ENCODE measurements around the gene IGF1R. TPM values are rescaled to one million over a fixed set of nuclear protein-coding genes. Genes with fewer than 3 reads are reported as not detected.
A peak's percentile ranks its signal among the peaks of the same experiment; 100 is the strongest.

Gene IGF1R
- total and polyA plus RNA-seq, 2 of the 13 experiments (the other 11 are each of a cell fraction or from before 2014, with no cell fraction given): 15.9 to 18.4 TPM

DNA sequence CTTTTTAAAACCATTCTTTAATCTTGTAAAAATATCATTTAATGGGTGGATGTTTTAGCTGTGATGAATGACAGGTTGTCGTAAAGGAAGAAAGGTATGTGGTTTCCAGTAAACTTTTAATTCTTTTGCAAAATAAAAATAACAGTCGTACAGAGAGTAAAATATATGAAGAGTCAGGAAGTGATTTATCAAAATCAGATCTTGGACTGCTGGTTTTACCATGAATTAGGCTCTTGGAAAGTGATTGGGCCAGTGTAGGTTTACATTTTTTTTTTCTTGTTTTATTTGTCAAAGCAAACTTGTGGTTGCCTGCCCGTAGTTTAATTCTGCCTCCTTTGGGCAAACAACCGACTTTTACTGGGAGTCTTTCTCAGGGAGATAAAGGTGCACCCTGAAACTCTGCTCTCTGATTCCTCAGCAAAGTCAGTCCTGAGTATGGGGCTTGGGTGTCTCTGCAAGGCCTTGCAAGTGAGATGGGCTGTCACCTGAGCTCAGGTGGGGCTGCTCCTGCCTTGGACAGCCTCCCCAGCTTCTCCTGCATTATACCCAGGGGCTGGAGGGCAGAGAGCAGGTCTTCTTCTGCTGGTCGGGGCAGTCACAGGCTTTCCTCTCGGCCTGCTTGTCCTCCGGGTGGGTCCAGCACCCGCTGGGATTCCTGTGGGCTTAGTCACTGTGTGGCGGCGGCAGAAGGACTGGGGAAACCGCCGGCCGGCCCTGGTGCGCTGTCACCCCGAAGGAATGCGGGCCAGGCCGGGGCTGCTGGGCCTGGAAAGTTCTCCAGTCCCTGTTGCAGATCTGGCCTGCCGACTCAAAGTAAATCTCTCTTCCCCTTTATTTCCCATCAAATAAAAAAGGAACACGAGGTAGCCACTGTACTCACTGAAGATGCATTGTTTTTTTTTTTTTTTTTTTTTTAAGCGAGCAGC, 79.0 kb downstream of the IGF1R start (continued):
- TF ChIP-seq, protein P1, sequence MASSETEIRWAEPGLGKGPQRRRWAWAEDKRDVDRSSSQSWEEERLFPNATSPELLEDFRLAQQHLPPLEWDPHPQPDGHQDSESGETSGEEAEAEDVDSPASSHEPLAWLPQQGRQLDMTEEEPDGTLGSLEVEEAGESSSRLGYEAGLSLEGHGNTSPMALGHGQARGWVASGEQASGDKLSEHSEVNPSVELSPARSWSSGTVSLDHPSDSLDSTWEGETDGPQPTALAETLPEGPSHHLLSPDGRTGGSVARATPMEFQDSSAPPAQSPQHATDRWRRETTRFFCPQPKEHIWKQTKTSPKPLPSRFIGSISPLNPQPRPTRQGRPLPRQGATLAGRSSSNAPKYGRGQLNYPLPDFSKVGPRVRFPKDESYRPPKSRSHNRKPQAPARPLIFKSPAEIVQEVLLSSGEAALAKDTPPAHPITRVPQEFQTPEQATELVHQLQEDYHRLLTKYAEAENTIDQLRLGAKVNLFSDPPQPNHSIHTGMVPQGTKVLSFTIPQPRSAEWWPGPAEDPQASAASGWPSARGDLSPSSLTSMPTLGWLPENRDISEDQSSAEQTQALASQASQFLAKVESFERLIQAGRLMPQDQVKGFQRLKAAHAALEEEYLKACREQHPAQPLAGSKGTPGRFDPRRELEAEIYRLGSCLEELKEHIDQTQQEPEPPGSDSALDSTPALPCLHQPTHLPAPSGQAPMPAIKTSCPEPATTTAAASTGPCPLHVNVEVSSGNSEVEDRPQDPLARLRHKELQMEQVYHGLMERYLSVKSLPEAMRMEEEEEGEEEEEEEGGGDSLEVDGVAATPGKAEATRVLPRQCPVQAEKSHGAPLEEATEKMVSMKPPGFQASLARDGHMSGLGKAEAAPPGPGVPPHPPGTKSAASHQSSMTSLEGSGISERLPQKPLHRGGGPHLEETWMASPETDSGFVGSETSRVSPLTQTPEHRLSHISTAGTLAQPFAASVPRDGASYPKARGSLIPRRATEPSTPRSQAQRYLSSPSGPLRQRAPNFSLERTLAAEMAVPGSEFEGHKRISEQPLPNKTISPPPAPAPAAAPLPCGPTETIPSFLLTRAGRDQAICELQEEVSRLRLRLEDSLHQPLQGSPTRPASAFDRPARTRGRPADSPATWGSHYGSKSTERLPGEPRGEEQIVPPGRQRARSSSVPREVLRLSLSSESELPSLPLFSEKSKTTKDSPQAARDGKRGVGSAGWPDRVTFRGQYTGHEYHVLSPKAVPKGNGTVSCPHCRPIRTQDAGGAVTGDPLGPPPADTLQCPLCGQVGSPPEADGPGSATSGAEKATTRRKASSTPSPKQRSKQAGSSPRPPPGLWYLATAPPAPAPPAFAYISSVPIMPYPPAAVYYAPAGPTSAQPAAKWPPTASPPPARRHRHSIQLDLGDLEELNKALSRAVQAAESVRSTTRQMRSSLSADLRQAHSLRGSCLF (CRISPR knock-in tag; IDR thresholded peaks at IDR 0.05; ENCODE audit: borderline replicate concordance): no peak
- TF ChIP-seq ZBTB20 (CRISPR knock-in tag; IDR thresholded peaks at IDR 0.05; ENCODE audit: borderline replicate concordance, low read depth) (0 out of 2 replicates have a peak, but pooled peaks have one; percentile 59), SRF (IDR thresholded peaks at IDR 0.05; ENCODE audit: low read depth, low read length) (no peak), ZNF484 (CRISPR knock-in tag; IDR thresholded peaks at IDR 0.05; ENCODE audit: borderline replicate concordance, low read depth) (no peak), ZNF263 (CRISPR knock-in tag; IDR thresholded peaks at IDR 0.05) (no peak), ELF4 (CRISPR knock-in tag; IDR thresholded peaks at IDR 0.05; ENCODE audit: borderline replicate concordance) (no peak), ZFP36L2 (CRISPR knock-in tag; IDR thresholded peaks at IDR 0.05) (no peak), CCDC6 (CRISPR knock-in tag; IDR thresholded peaks at IDR 0.05) (no peak), ZNF557 (CRISPR knock-in tag; IDR thresholded peaks at IDR 0.05) (no peak), ZNF713 (CRISPR knock-in tag; IDR thresholded peaks at IDR 0.05) (no peak), CHD4 (IDR thresholded peaks at IDR 0.05; ENCODE audit: borderline replicate concordance, low read length) (no peak), JARID2 (CRISPR knock-in tag; IDR thresholded peaks at IDR 0.05; ENCODE audit: insufficient replicate concordance) (no peak), REPIN1 (CRISPR knock-in tag; IDR thresholded peaks at IDR 0.05; ENCODE audit: borderline replicate concordance, low read depth) (no peak), HNRNPK (IDR thresholded peaks at IDR 0.05; ENCODE audit: low read depth, low read length, poor library complexity, severe bottlenecking) (no peak), ZNF501 (CRISPR knock-in tag; IDR thresholded peaks at IDR 0.05) (peak; percentile 60), DNMT1 (CRISPR knock-in tag; IDR thresholded peaks at IDR 0.05) (no peak), ZNF550 (CRISPR knock-in tag; IDR thresholded peaks at IDR 0.05; ENCODE audit: borderline replicate concordance) (no peak), SKI (IDR thresholded peaks at IDR 0.05; ENCODE audit: partially characterized antibody) (peak; percentile 36)
- TF ChIP-seq, protein P2, sequence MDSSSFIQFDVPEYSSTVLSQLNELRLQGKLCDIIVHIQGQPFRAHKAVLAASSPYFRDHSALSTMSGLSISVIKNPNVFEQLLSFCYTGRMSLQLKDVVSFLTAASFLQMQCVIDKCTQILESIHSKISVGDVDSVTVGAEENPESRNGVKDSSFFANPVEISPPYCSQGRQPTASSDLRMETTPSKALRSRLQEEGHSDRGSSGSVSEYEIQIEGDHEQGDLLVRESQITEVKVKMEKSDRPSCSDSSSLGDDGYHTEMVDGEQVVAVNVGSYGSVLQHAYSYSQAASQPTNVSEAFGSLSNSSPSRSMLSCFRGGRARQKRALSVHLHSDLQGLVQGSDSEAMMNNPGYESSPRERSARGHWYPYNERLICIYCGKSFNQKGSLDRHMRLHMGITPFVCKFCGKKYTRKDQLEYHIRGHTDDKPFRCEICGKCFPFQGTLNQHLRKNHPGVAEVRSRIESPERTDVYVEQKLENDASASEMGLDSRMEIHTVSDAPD (CRISPR knock-in tag; IDR thresholded peaks at IDR 0.05): no peak
- TF ChIP-seq, protein P3, sequence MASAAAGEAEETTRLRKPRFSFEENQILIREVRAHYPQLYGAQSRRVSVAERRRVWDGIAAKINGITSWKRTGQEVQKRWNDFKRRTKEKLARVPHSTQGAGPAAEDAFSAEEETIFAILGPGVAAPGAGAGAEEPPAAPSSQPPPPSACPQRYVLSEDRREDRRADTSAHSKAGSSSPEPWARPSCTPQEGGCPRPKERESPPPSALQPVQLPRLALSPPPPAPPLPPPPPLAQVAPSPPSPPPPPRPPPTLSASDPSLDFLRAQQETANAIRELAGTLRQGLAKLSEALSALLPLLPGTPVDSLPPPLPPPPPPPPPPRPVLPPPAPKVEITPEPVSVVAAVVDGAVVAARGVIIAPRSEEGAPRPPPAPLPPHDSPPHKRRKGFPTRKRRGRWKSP (CRISPR knock-in tag; IDR thresholded peaks at IDR 0.05): peak; percentile 55; the same call in 1 of the 2 replicates
- TF ChIP-seq, protein P4, sequence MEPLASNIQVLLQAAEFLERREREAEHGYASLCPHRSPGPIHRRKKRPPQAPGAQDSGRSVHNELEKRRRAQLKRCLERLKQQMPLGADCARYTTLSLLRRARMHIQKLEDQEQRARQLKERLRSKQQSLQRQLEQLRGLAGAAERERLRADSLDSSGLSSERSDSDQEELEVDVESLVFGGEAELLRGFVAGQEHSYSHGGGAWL (CRISPR knock-in tag; IDR thresholded peaks at IDR 0.05): peak; percentile 45
